Measurements from ENCODE around the gene GALNT2.

GALNT2 gene

GRCh38 chr1:230077436-230078213, 10.6 kb downstream of the GALNT2 start:
- H3K36me3 ChIP-seq (ENCODE audit: insufficient read depth, low read length) = no peaks in the 10 kb centered on the region
- DNase-seq (ENCODE audit: low read depth, low spot score) = no peak
- no peak overlapping the region for H3K27ac ChIP-seq

GRCh38 chr1:230079199-230080024, 12.4 kb downstream of the GALNT2 start:
- no peak overlapping the region for H3K9ac ChIP-seq (ENCODE audit: insufficient read length)
- DNase-seq (ENCODE audit: low read depth, low spot score) = no peak
- H3K36me3 ChIP-seq (ENCODE audit: insufficient read depth, low read length) = no peaks in the 10 kb centered on the region
- no peaks in the 10 kb centered on the region for H3K9me3 ChIP-seq (ENCODE audit: low read depth, low read length)
- H3K4me3 ChIP-seq = no peak overlapping the region
- H3K27ac ChIP-seq = no peak overlapping the region
- no peak for TF ChIP-seq FOXP2 (optimal IDR thresholded peaks at IDR 0.05; ENCODE audit: control extremely low read depth, extremely low read length, insufficient read depth)
- TF ChIP-seq POLR2AphosphoS5 (IDR thresholded peaks at IDR 0.05; ENCODE audit: borderline replicate concordance, low read depth, low read length) = no peak
- no peak for TF ChIP-seq EZH2 (IDR thresholded peaks at IDR 0.05)

More at GRCh38 chr1:230077436-230078213, 10.6 kb downstream of the GALNT2 start:
- Histone ChIP-seq H3K9me3 (ENCODE audit: low read depth, low read length) (no peaks in the 10 kb centered on the region), H3K9ac (ENCODE audit: insufficient read length) (no peak overlapping the region), H3K4me3 (no peak overlapping the region)
- TF ChIP-seq FOXP2 (optimal IDR thresholded peaks at IDR 0.05; ENCODE audit: control extremely low read depth, extremely low read length, insufficient read depth) (no peak), EZH2 (IDR thresholded peaks at IDR 0.05) (no peak), POLR2AphosphoS5 (IDR thresholded peaks at IDR 0.05; ENCODE audit: borderline replicate concordance, low read depth, low read length) (no peak)

- DNase-seq (ENCODE audit: low read depth, low spot score) = no peak
- Histone ChIP-seq H3K9ac (ENCODE audit: insufficient read length) (no peak overlapping the region), H3K27ac (no peak overlapping the region), H3K36me3 (ENCODE audit: insufficient read depth, low read length) (no peaks in the 10 kb centered on the region), H3K4me3 (no peak overlapping the region), H3K9me3 (ENCODE audit: low read depth, low read length) (no peaks in the 10 kb centered on the region)
- no peak for TF ChIP-seq EZH2 (IDR thresholded peaks at IDR 0.05)
- no peak for TF ChIP-seq POLR2AphosphoS5 (IDR thresholded peaks at IDR 0.05; ENCODE audit: borderline replicate concordance, low read depth, low read length)
- TF ChIP-seq FOXP2 (optimal IDR thresholded peaks at IDR 0.05; ENCODE audit: control extremely low read depth, extremely low read length, insufficient read depth) = no peak
Observed at GRCh38 chr1:230080822-230081221, 13.8 kb downstream of the GALNT2 start.

- TF ChIP-seq FOXP2 (optimal IDR thresholded peaks at IDR 0.05; ENCODE audit: control extremely low read depth, extremely low read length, insufficient read depth) (no peak), EZH2 (IDR thresholded peaks at IDR 0.05) (no peak), POLR2AphosphoS5 (IDR thresholded peaks at IDR 0.05; ENCODE audit: borderline replicate concordance, low read depth, low read length) (no peak)
- Histone ChIP-seq H3K9ac (ENCODE audit: insufficient read length) (no peak overlapping the region), H3K27ac (no peak overlapping the region), H3K36me3 (ENCODE audit: insufficient read depth, low read length) (no peaks in the 10 kb centered on the region), H3K4me3 (no peak overlapping the region), H3K9me3 (ENCODE audit: low read depth, low read length) (no peaks in the 10 kb centered on the region)
- no peak for DNase-seq (ENCODE audit: low read depth, low spot score)
Observed at GRCh38 chr1:230081751-230082150, 14.7 kb downstream of the GALNT2 start.

GRCh38 chr1:230082211-230082610, 15.2 kb downstream of the GALNT2 start:
- TF ChIP-seq EZH2 (IDR thresholded peaks at IDR 0.05) = no peak
- TF ChIP-seq POLR2AphosphoS5 (IDR thresholded peaks at IDR 0.05; ENCODE audit: borderline replicate concordance, low read depth, low read length) = no peak
- no peak for TF ChIP-seq FOXP2 (optimal IDR thresholded peaks at IDR 0.05; ENCODE audit: control extremely low read depth, extremely low read length, insufficient read depth)
- Histone ChIP-seq H3K27ac (no peak overlapping the region), H3K4me3 (no peak overlapping the region), H3K9ac (ENCODE audit: insufficient read length) (no peak overlapping the region), H3K36me3 (ENCODE audit: insufficient read depth, low read length) (no peaks in the 10 kb centered on the region), H3K9me3 (ENCODE audit: low read depth, low read length) (no peaks in the 10 kb centered on the region)
- no peak for DNase-seq (ENCODE audit: low read depth, low spot score)

- DNase-seq (ENCODE audit: low read depth, low spot score) = no peak
- Histone ChIP-seq H3K9ac (ENCODE audit: insufficient read length) (no peak overlapping the region), H3K27ac (no peak overlapping the region), H3K36me3 (ENCODE audit: insufficient read depth, low read length) (no peaks in the 10 kb centered on the region), H3K9me3 (ENCODE audit: low read depth, low read length) (no peaks in the 10 kb centered on the region), H3K4me3 (no peak overlapping the region)
- TF ChIP-seq FOXP2 (optimal IDR thresholded peaks at IDR 0.05; ENCODE audit: control extremely low read depth, extremely low read length, insufficient read depth) (no peak), POLR2AphosphoS5 (IDR thresholded peaks at IDR 0.05; ENCODE audit: borderline replicate concordance, low read depth, low read length) (no peak), EZH2 (IDR thresholded peaks at IDR 0.05) (no peak)
Observed at GRCh38 chr1:230083053-230083452, 16.0 kb downstream of the GALNT2 start.

- Histone ChIP-seq H3K27ac (no peak overlapping the region), H3K9me3 (ENCODE audit: low read depth, low read length) (no peaks in the 10 kb centered on the region), H3K4me3 (no peak overlapping the region), H3K36me3 (ENCODE audit: insufficient read depth, low read length) (no peaks in the 10 kb centered on the region), H3K9ac (ENCODE audit: insufficient read length) (no peak overlapping the region)
- no peak for TF ChIP-seq EZH2 (IDR thresholded peaks at IDR 0.05)
- no peak for TF ChIP-seq FOXP2 (optimal IDR thresholded peaks at IDR 0.05; ENCODE audit: control extremely low read depth, extremely low read length, insufficient read depth)
- TF ChIP-seq POLR2AphosphoS5 (IDR thresholded peaks at IDR 0.05; ENCODE audit: borderline replicate concordance, low read depth, low read length) = no peak
- DNase-seq (ENCODE audit: low read depth, low spot score) = no peak
Observed at GRCh38 chr1:230083746-230084407, 16.8 kb downstream of the GALNT2 start.
